HG02610 (cell line): ENCODE measurements around the gene TSSK3.

Experiments
- ATAC-seq: cut with Tn5 transposase; IDR thresholded peaks from one replicate; pipeline ENCODE4 v1.9.1; 2021; ENCODE audit warnings: mild to moderate bottlenecking, moderate library complexity; ENCODE audit not compliant: unreplicated experiment

The TSSK3 gene

GRCh38 chr1:32362474-32363313 lies at the start of gene TSSK3, which contains the start of gene FAM229A:
Gene TSSK3, plus strand, starts transcription at chr1:32362539. Its CDS starts 163 bp downstream, at chr1:32362702.
Gene FAM229A, minus strand, starts transcription at chr1:32362485. Its CDS starts 394 bp downstream, at chr1:32362091.
- no peak for ATAC-seq

GRCh38 chr1:32316903-32317277 lies 45.4 kb upstream of the TSSK3 start:
- no peak for ATAC-seq

GRCh38 chr1:32318127-32318869 lies 44.0 kb upstream of the TSSK3 start:
- ATAC-seq, result no peak

GRCh38 chr1:32321712-32322291 lies 40.5 kb upstream of the TSSK3 start:
- ATAC-seq, result no peak

- no peak for ATAC-seq
Measured at GRCh38 chr1:32327204-32327603, 35.1 kb upstream of the TSSK3 start.

GRCh38 chr1:32329931-32330466 lies 32.3 kb upstream of the TSSK3 start:
- no peak for ATAC-seq

- no peak for ATAC-seq
Measured at GRCh38 chr1:32330558-32331151, 31.7 kb upstream of the TSSK3 start.

GRCh38 chr1:32331549-32331948 lies 30.8 kb upstream of the TSSK3 start:
- ATAC-seq, result no peak

- no peak for ATAC-seq
Measured at GRCh38 chr1:32332290-32333079, 29.9 kb upstream of the TSSK3 start.

GRCh38 chr1:32333251-32333963 lies 28.9 kb upstream of the TSSK3 start:
- no peak for ATAC-seq

GRCh38 chr1:32334274-32334861 lies 28.0 kb upstream of the TSSK3 start:
- ATAC-seq, result no peak

- ATAC-seq, result no peak
Measured at GRCh38 chr1:32334864-32335534, 27.3 kb upstream of the TSSK3 start.

- ATAC-seq, result no peak
Measured at GRCh38 chr1:32335535-32335789, 26.9 kb upstream of the TSSK3 start.

GRCh38 chr1:32335790-32336590 lies 26.3 kb upstream of the TSSK3 start, which contains the start of gene MARCKSL1:
Gene MARCKSL1, minus strand, starts transcription at chr1:32336233. Its CDS starts 200 bp downstream, at chr1:32336033.
- ATAC-seq, result peak; percentile 34

GRCh38 chr1:32336591-32336932 lies 25.8 kb upstream of the TSSK3 start:
- no peak for ATAC-seq

- ATAC-seq, result peak; percentile 27
Measured at GRCh38 chr1:32336963-32337675, 25.2 kb upstream of the TSSK3 start.

- no peak for ATAC-seq
Measured at GRCh38 chr1:32337855-32338636, 24.3 kb upstream of the TSSK3 start.
